ENCODE measurements around the gene FUT3. TPM values are rescaled to one million over a fixed set of nuclear protein-coding genes. Genes with fewer than 3 reads are reported as not detected.
"Not testable (repeated sequence)": the region's sequence is repeated elsewhere in the genome, so short reads cannot be mapped to it uniquely, and the experiment has no call there.

The FUT3 gene
- polyA plus RNA-seq, 1 donor from 2014 or later, result 0.64 TPM

DNA sequence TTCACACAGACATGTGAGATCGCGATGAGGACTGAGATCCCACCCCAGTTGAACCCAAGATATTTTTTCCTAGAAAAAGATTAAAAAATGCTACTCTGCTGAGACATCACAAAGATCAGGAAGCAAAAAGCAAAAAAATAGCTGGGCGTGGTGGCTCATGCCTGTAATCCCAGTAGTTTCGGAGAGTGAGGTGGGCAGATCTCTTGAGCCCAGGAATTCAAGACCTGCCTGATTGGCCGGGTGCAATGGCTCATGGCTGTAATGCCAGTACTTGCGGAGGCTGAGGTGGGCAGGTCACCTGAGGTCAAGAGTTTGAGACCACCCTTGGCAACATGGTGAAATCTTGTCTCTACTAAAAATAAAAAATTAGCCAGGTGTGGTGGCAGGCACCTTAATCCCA is 1.1 kb downstream of the FUT3 start:
- Histone ChIP-seq H2AFZ (ENCODE audit: low read depth, low read length) (no peak overlapping the region), H3K4me2 (ENCODE audit: low read length) (no peak overlapping the region), H3K9me2 (ENCODE audit: insufficient read depth, low read length) (no peaks in the 10 kb centered on the region), H3K27ac (ENCODE audit: low read length) (no peak overlapping the region), H3K27me3 (ENCODE audit: insufficient read depth, low read depth, low read length) (no peaks in the 10 kb centered on the region), H3K4me3 (ENCODE audit: low read length) (no peak overlapping the region), H4K20me1 (ENCODE audit: insufficient read depth) (no peaks in the 10 kb centered on the region), H3K9ac (ENCODE audit: low read length) (no peak overlapping the region), H3K79me2 (replicated peaks; ENCODE audit: insufficient read depth, low read length) (no peaks in the 10 kb centered on the region), H3F3A (ENCODE audit: insufficient read depth, low read length, poor library complexity, severe bottlenecking) (no peaks in the 10 kb centered on the region), H3K9me3 (ENCODE audit: low read length) (no peaks in the 10 kb centered on the region), H3K36me3 (ENCODE audit: insufficient read depth, low read length) (no peaks in the 10 kb centered on the region)
- TF ChIP-seq MXI1 (conservative IDR thresholded peaks at IDR 0.05; ENCODE audit: poor library complexity, severe bottlenecking), result no peak

DNA sequence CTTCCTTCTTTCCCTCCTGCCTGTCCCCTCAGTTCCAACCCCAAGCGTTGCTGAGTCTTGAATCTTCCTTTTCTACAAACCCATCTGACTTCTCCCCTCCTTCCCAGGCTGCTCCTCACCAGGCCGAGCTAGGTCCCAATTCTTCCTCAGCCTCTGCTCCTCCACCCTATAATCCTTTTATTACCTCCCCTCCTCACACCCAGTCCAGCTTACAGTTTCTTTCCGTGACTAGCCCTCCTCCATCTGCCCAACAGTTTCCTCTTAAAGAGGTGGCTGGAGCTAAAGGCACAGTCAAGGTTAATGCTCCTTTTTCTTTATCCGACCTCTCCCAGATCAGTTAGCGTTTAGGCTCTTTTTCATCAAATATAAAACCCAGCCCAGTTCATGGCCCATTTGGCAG is 2.6 kb downstream of the FUT3 start:
- not testable (repeated sequence) for H3K27me3 ChIP-seq (ENCODE audit: insufficient read depth, low read depth, low read length); H3K4me3 ChIP-seq (ENCODE audit: low read length); H3K36me3 ChIP-seq (ENCODE audit: insufficient read depth, low read length); H3F3A ChIP-seq (ENCODE audit: insufficient read depth, low read length, poor library complexity, severe bottlenecking); H2AFZ ChIP-seq (ENCODE audit: low read depth, low read length); H3K27ac ChIP-seq (ENCODE audit: low read length); H3K9me2 ChIP-seq (ENCODE audit: insufficient read depth, low read length); H3K9me3 ChIP-seq (ENCODE audit: low read length); H3K79me2 ChIP-seq (replicated peaks; ENCODE audit: insufficient read depth, low read length); H3K9ac ChIP-seq (ENCODE audit: low read length); H3K4me2 ChIP-seq (ENCODE audit: low read length); H4K20me1 ChIP-seq (ENCODE audit: insufficient read depth)

DNA sequence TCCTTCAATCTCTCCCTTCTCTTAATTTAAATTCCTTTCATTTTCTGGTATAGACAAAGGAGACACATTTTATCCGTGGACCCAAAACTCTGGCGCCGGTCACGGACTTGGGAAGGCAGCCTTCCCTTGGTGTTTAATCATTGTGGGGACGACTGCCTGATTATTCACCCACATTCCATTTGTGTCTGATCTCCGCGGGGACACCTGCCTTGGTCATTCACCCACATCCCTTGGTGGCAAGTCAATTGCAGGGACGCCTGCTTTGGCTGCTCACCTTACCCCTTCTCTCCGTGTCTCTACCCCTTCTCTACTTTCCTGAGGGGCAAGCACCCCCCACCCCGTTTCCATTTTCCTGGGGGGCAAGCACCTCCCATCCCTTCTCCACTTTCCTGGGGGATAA is 3.4 kb downstream of the FUT3 start:
- H3K4me3 ChIP-seq (ENCODE audit: low read length), result not testable (repeated sequence)

DNA sequence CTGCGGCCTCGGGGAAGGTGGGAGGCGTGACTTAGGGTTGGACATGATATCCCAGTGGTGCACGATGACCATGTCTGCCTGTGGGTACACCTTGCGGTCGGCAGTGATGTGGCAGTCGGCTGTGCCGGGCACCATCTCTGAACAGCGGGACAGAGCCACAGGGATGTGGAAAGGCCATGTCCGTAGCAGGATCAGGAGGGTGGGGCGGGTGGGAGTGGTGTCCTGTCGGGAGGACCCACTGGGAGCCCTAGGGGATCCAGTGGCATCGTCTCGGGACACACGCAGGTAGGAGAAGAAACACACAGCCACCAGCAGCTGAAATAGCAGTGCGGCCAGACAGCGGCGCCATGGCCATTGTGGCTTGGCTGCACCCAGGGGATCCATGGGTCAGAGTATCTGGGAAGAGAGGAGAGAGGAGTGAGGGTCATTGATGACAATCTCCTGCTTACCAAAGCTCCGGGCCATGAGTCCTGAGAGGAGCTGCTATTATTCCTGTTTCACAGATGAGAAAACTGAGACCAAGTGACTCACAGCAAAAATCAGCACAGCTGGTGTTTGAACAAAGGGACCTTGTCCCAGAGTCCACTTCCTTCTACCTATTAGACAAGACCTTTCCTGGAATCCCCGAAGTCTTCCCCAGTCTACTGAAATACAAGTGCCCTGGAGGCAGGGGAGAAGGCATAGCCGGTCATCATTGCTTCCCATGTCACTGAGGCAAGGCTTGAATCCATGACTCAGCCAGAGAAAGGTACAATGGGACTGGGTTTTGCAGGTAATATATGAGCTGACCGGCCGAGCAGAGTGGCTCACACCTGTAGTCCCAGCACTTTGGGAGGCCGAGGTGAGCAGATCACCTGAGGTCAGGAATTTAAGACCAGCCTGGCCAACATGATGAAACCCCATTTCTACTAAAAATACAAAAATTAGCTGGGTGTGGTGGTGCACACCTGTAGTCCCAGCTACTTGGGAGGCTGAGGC is 6.5 kb downstream of the FUT3 start:
- Histone ChIP-seq H3K27me3 (ENCODE audit: insufficient read depth, low read depth, low read length) (no peaks in the 10 kb centered on the region), H2AFZ (ENCODE audit: low read depth, low read length) (no peak overlapping the region), H3K9ac (ENCODE audit: low read length) (no peak overlapping the region), H3K36me3 (ENCODE audit: insufficient read depth, low read length) (no peaks in the 10 kb centered on the region), H3K9me3 (ENCODE audit: low read length) (no peaks in the 10 kb centered on the region), H4K20me1 (ENCODE audit: insufficient read depth) (no peaks in the 10 kb centered on the region), H3K4me2 (ENCODE audit: low read length) (no peak overlapping the region), H3K27ac (ENCODE audit: low read length) (no peak overlapping the region), H3K9me2 (ENCODE audit: insufficient read depth, low read length) (no peaks in the 10 kb centered on the region), H3K4me3 (ENCODE audit: low read length) (no peak overlapping the region), H3K79me2 (replicated peaks; ENCODE audit: insufficient read depth, low read length) (no peaks in the 10 kb centered on the region), H3F3A (ENCODE audit: insufficient read depth, low read length, poor library complexity, severe bottlenecking) (no peaks in the 10 kb centered on the region)
- TF ChIP-seq MXI1 (conservative IDR thresholded peaks at IDR 0.05; ENCODE audit: poor library complexity, severe bottlenecking), result no peak
- no peak for TF ChIP-seq EP300 (conservative IDR thresholded peaks at IDR 0.05; ENCODE audit: poor library complexity, severe bottlenecking)
- TF ChIP-seq, protein P1, sequence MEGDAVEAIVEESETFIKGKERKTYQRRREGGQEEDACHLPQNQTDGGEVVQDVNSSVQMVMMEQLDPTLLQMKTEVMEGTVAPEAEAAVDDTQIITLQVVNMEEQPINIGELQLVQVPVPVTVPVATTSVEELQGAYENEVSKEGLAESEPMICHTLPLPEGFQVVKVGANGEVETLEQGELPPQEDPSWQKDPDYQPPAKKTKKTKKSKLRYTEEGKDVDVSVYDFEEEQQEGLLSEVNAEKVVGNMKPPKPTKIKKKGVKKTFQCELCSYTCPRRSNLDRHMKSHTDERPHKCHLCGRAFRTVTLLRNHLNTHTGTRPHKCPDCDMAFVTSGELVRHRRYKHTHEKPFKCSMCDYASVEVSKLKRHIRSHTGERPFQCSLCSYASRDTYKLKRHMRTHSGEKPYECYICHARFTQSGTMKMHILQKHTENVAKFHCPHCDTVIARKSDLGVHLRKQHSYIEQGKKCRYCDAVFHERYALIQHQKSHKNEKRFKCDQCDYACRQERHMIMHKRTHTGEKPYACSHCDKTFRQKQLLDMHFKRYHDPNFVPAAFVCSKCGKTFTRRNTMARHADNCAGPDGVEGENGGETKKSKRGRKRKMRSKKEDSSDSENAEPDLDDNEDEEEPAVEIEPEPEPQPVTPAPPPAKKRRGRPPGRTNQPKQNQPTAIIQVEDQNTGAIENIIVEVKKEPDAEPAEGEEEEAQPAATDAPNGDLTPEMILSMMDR (IDR thresholded peaks at IDR 0.05; ENCODE audit: poor library complexity, severe bottlenecking), result no peak
- TF ChIP-seq EZH2 (IDR thresholded peaks at IDR 0.05; ENCODE audit: borderline replicate concordance, insufficient read depth, low read length, poor library complexity, severe bottlenecking), result no peak
- TF ChIP-seq, protein P2, sequence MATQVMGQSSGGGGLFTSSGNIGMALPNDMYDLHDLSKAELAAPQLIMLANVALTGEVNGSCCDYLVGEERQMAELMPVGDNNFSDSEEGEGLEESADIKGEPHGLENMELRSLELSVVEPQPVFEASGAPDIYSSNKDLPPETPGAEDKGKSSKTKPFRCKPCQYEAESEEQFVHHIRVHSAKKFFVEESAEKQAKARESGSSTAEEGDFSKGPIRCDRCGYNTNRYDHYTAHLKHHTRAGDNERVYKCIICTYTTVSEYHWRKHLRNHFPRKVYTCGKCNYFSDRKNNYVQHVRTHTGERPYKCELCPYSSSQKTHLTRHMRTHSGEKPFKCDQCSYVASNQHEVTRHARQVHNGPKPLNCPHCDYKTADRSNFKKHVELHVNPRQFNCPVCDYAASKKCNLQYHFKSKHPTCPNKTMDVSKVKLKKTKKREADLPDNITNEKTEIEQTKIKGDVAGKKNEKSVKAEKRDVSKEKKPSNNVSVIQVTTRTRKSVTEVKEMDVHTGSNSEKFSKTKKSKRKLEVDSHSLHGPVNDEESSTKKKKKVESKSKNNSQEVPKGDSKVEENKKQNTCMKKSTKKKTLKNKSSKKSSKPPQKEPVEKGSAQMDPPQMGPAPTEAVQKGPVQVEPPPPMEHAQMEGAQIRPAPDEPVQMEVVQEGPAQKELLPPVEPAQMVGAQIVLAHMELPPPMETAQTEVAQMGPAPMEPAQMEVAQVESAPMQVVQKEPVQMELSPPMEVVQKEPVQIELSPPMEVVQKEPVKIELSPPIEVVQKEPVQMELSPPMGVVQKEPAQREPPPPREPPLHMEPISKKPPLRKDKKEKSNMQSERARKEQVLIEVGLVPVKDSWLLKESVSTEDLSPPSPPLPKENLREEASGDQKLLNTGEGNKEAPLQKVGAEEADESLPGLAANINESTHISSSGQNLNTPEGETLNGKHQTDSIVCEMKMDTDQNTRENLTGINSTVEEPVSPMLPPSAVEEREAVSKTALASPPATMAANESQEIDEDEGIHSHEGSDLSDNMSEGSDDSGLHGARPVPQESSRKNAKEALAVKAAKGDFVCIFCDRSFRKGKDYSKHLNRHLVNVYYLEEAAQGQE (IDR thresholded peaks at IDR 0.05; ENCODE audit: borderline replicate concordance), result no peak
- no peak for TF ChIP-seq POLR2AphosphoS5 (IDR thresholded peaks at IDR 0.05)
- TF ChIP-seq TAF1 (IDR thresholded peaks at IDR 0.05; ENCODE audit: low read depth), result no peak
- TF ChIP-seq RAD21 (conservative IDR thresholded peaks at IDR 0.05), result no peak
- no peak for TF ChIP-seq SMC3 (conservative IDR thresholded peaks at IDR 0.05; ENCODE audit: poor library complexity)

More for the DNA sequence above, 3.4 kb downstream of the FUT3 start:
- not testable (repeated sequence) for H3K27ac ChIP-seq (ENCODE audit: low read length); H3K9me3 ChIP-seq (ENCODE audit: low read length); H3K9me2 ChIP-seq (ENCODE audit: insufficient read depth, low read length); H2AFZ ChIP-seq (ENCODE audit: low read depth, low read length); H3K36me3 ChIP-seq (ENCODE audit: insufficient read depth, low read length); H3K79me2 ChIP-seq (replicated peaks; ENCODE audit: insufficient read depth, low read length); H3K4me2 ChIP-seq (ENCODE audit: low read length); H3K9ac ChIP-seq (ENCODE audit: low read length); H4K20me1 ChIP-seq (ENCODE audit: insufficient read depth); H3F3A ChIP-seq (ENCODE audit: insufficient read depth, low read length, poor library complexity, severe bottlenecking); H3K27me3 ChIP-seq (ENCODE audit: insufficient read depth, low read depth, low read length)

Data from neural cell (in vitro differentiated cells).